ENCODE data around the gene PLGRKT. TPM values are rescaled to one million over a fixed set of nuclear protein-coding genes. Genes with fewer than 3 reads are reported as not detected.
"Not testable (repeated sequence)": the region's sequence is repeated elsewhere in the genome, so short reads cannot be mapped to it uniquely, and the experiment has no call there.

Gene PLGRKT
- total and polyA plus RNA-seq, 5 experiments from 2014 or later = 19.0 to 60.3 (median 45.2) TPM

- POLR2A ChIA-PET = no interaction called here
- Mint-ChIP-seq H3K4me1 (peaks cover 0 to 9% (median 0%) of the 10 kb centered on the region in 4 donors), H3K9me3 (peaks cover 0 to 4% (median 0%) of the 10 kb centered on the region in 9 donors), H3K27ac (no peak overlapping the region), H3K27me3 (no peaks in the 10 kb centered on the region), H3K36me3 (peaks cover 0 to 42% (median 29%) of the 10 kb centered on the region in 3 donors), H3K4me3 (no peak overlapping the region)
- no peak for ATAC-seq
- DNase-seq = no peak
Measured at GRCh38 chr9:5468850-5469249, 31.1 kb upstream of the PLGRKT start.

- POLR2A ChIA-PET = no interaction called here
- no peak for DNase-seq
- Mint-ChIP-seq H3K36me3 (peaks cover 4 to 56% (median 42%) of the 10 kb centered on the region in 3 donors), H3K9me3 (no peaks in the 10 kb centered on the region), H3K27ac (peak overlapping the region in 2 of 10 donors; percentile 0 to 33), H3K4me1 (peaks cover 0 to 9% (median 0%) of the 10 kb centered on the region in 4 donors), H3K27me3 (no peaks in the 10 kb centered on the region), H3K4me3 (no peak overlapping the region)
- no peak for ATAC-seq
Measured at GRCh38 chr9:5466766-5467165, 29.0 kb upstream of the PLGRKT start.

GRCh38 chr9:5466005-5466404 is 28.3 kb upstream of the PLGRKT start:
- no peak overlapping the region for H3K4me3 Mint-ChIP-seq
- no peaks in the 10 kb centered on the region for H3K9me3 Mint-ChIP-seq
- no peak for ATAC-seq
- POLR2A ChIA-PET = no interaction called here
- H3K27me3 Mint-ChIP-seq = no peaks in the 10 kb centered on the region
- peaks cover 0 to 9% (median 0%) of the 10 kb centered on the region in 4 donors for H3K4me1 Mint-ChIP-seq
- H3K27ac Mint-ChIP-seq = peak overlapping the region in 3 of 10 donors; percentile 0 to 50 (median 4)
- H3K36me3 Mint-ChIP-seq = peaks cover 4 to 56% (median 42%) of the 10 kb centered on the region in 3 donors
- no peak for DNase-seq

- H3K36me3 Mint-ChIP-seq = peaks cover 4 to 58% (median 44%) of the 10 kb centered on the region in 3 donors
- DNase-seq, H3K27me3 Mint-ChIP-seq, POLR2A ChIA-PET, H3K4me3 Mint-ChIP-seq, ATAC-seq, H3K9me3 Mint-ChIP-seq, H3K4me1 Mint-ChIP-seq, H3K27ac Mint-ChIP-seq: not testable (repeated sequence)
Measured at GRCh38 chr9:5464831-5465330, 27.2 kb upstream of the PLGRKT start.

- H3K27me3 Mint-ChIP-seq = no peaks in the 10 kb centered on the region
- POLR2A ChIA-PET = no interaction called here
- no peak for ATAC-seq
- no peaks in the 10 kb centered on the region for H3K9me3 Mint-ChIP-seq
- peaks cover 0 to 9% (median under 1%) of the 10 kb centered on the region in 4 donors for H3K4me1 Mint-ChIP-seq
- no peak overlapping the region for H3K4me3 Mint-ChIP-seq
- H3K27ac Mint-ChIP-seq = no peak overlapping the region
- peaks cover 16 to 54% (median 49%) of the 10 kb centered on the region in 3 donors for H3K36me3 Mint-ChIP-seq
- DNase-seq = no peak
Measured at GRCh38 chr9:5460157-5460556, 22.4 kb upstream of the PLGRKT start.

GRCh38 chr9:5459289-5459829 is 21.6 kb upstream of the PLGRKT start:
- Mint-ChIP-seq H3K9me3 (no peaks in the 10 kb centered on the region), H3K36me3 (peaks cover 16 to 47% (median 42%) of the 10 kb centered on the region in 3 donors), H3K27me3 (no peaks in the 10 kb centered on the region), H3K4me1 (peaks cover 0 to 13% (median under 1%) of the 10 kb centered on the region in 4 donors), H3K4me3 (no peak overlapping the region), H3K27ac (no peak overlapping the region)
- POLR2A ChIA-PET = no interaction called here
- ATAC-seq (no peak), DNase-seq (no peak)

GRCh38 chr9:5455181-5455580 is 17.5 kb upstream of the PLGRKT start:
- DNase-seq (no peak), ATAC-seq (no peak)
- Mint-ChIP-seq H3K36me3 (peaks cover 12 to 28% (median 25%) of the 10 kb centered on the region in 3 donors), H3K4me1 (peaks cover 11 to 41% (median 24%) of the 10 kb centered on the region in 4 donors), H3K27me3 (no peaks in the 10 kb centered on the region), H3K9me3 (no peaks in the 10 kb centered on the region), H3K27ac (peak overlapping the region in 1 of 10 donors; percentile 31), H3K4me3 (no peak overlapping the region)
- POLR2A ChIA-PET = no interaction called here

GRCh38 chr9:5453673-5454072 is 15.9 kb upstream of the PLGRKT start:
- POLR2A ChIA-PET = no interaction called here
- Mint-ChIP-seq H3K4me3 (no peak overlapping the region), H3K27ac (peak overlapping the region in 1 of 10 donors; percentile 13), H3K27me3 (no peaks in the 10 kb centered on the region), H3K36me3 (peaks cover 12 to 20% (median 17%) of the 10 kb centered on the region in 3 donors), H3K9me3 (no peaks in the 10 kb centered on the region), H3K4me1 (peaks cover 15 to 47% (median 31%) of the 10 kb centered on the region in 4 donors)
- ATAC-seq (no peak), DNase-seq (no peak)

GRCh38 chr9:5453004-5453403 is 15.3 kb upstream of the PLGRKT start:
- DNase-seq (no peak), ATAC-seq (no peak)
- Mint-ChIP-seq H3K27me3 (no peaks in the 10 kb centered on the region), H3K27ac (peak overlapping the region in 2 of 10 donors; percentile 3 to 40), H3K4me3 (peak overlapping the region in 1 of 10 donors; percentile 34), H3K9me3 (no peaks in the 10 kb centered on the region), H3K4me1 (peaks cover 15 to 51% (median 31%) of the 10 kb centered on the region in 4 donors), H3K36me3 (peaks cover 10 to 13% (median 12%) of the 10 kb centered on the region in 3 donors)
- POLR2A ChIA-PET = no interaction called here

- POLR2A ChIA-PET = interaction anchor here (0.7 kb wide), 2 partner anchors 137 to 391 kb away, joined by 3 to 5 read pairs; no protein-coding TSS in a partner anchor
- Mint-ChIP-seq H3K4me3 (peak overlapping the region in 9 of 10 donors; percentile 3 to 94 (median 41)), H3K4me1 (peaks cover 15 to 58% (median 32%) of the 10 kb centered on the region in 4 donors), H3K9me3 (no peaks in the 10 kb centered on the region), H3K27ac (peak overlapping the region in 9 of 10 donors; percentile 9 to 100 (median 78)), H3K36me3 (peaks cover 4 to 5% (median 5%) of the 10 kb centered on the region in 3 donors), H3K27me3 (no peaks in the 10 kb centered on the region)
- DNase-seq = no peak
- no peak for ATAC-seq
Measured at GRCh38 chr9:5452286-5452609, 14.5 kb upstream of the PLGRKT start.

GRCh38 chr9:5450359-5451091 is 12.8 kb upstream of the PLGRKT start, which contains the start of gene CD274:
Gene CD274 (plus strand): TSS chr9:5450542. CDS start chr9:5456114, 5,572 bp downstream.
- Mint-ChIP-seq H3K4me1 (peaks cover 17 to 69% (median 32%) of the 10 kb centered on the region in 4 donors), H3K4me3 (peak within 1 kb of the TSS; percentile 93 to 96 (median 94)), H3K27ac (peak within 1 kb of the TSS; percentile 93 to 100 (median 97)), H3K9me3 (peaks cover 0 to 2% (median 0%) of the 10 kb centered on the region in 9 donors), H3K27me3 (no peaks in the 10 kb centered on the region), H3K36me3 (no peaks in the 10 kb centered on the region)
- ATAC-seq = peak; percentile 97
- POLR2A ChIA-PET = interaction anchor here (0.6 to 3.5 kb wide), 16 partner anchors 9 to 658 kb away, joined by 3 to 46 read pairs (median 4); partner anchors contain the start of genes PLGRKT, RCL1 and RIC1
- DNase-seq = peak; percentile 64 to 85 (median 71)

- Mint-ChIP-seq H3K27ac (peak overlapping the region; percentile 93 to 100 (median 97)), H3K27me3 (no peaks in the 10 kb centered on the region), H3K9me3 (peaks cover 0 to 2% (median 0%) of the 10 kb centered on the region in 9 donors), H3K4me3 (peak overlapping the region; percentile 93 to 96 (median 94)), H3K36me3 (no peaks in the 10 kb centered on the region), H3K4me1 (peaks cover 17 to 62% (median 31%) of the 10 kb centered on the region in 4 donors)
- POLR2A ChIA-PET = interaction anchor here (0.6 to 3.5 kb wide), 15 partner anchors 9 to 657 kb away, joined by 3 to 46 read pairs (median 4); partner anchors contain the start of genes PLGRKT, RCL1 and RIC1
- ATAC-seq (peak; percentile 31 to 35), DNase-seq (peak in 1 of 10 donors; percentile 17)
Measured at GRCh38 chr9:5449521-5450358, 12.0 kb upstream of the PLGRKT start.

Data from naive thymus-derived CD8-positive, alpha-beta T cell (primary cell).